Transverse colon (tissue), 4 donors: ENCODE results near the gene PTPN2. TPM values are rescaled to one million over a fixed set of nuclear protein-coding genes. Genes with fewer than 3 reads are reported as not detected.

ENCODE experiments used
- DNase-seq: peaks from one replicate; pipeline ENCODE4 v3.0.0-alpha.2; 2019
- H3K27ac ChIP-seq, 4 donors: fragments of 200-600 bp; sonication (generic); 2 replicates each; pipeline ENCODE4 v1.5.1; 2016 to 2018; ENCODE audit warnings: inconsistent platforms in 4 of 4
- H3K27me3 ChIP-seq: fragments of 200-600 bp; sonication (generic); 2 replicates; pipeline ENCODE4 v1.5.1; 2017; ENCODE audit warnings: inconsistent platforms
- H3K36me3 ChIP-seq, 4 donors: fragments of 200-600 bp; sonication (generic); 2 replicates each; pipeline ENCODE4 v1.5.1; 2017 to 2019; ENCODE audit warnings: inconsistent platforms in 4 of 4
- H3K4me1 ChIP-seq, 4 donors: fragments of 200-600 bp; sonication (generic); 2 replicates each; pipeline ENCODE4 v1.5.1; 2017 to 2020; ENCODE audit warnings: inconsistent platforms in 4 of 4
- H3K4me3 ChIP-seq, 4 donors: fragments of 200-600 bp; sonication (generic); 1 replicate in 1 of 4; 2 replicates in 3 of 4; pipeline versions ENCODE4 v1.5.1 to v1.6.1; 2017 to 2019; ENCODE audit warnings: inconsistent platforms in 4 of 4
- H3K9me3 ChIP-seq, 2 donors: fragments of 200-600 bp; sonication (generic); 2 replicates each; pipeline ENCODE4 v1.5.1; 2017 to 2019; ENCODE audit warnings: inconsistent platforms in 2 of 2
- CTCF ChIP-seq, 5 experiments: fragments of 200-600 bp in 3 of 5; fragments of 450-650 bp in 2 of 5; sonication (generic) in 3 of 5; IDR thresholded peaks; 1 replicate in 2 of 5; 2 replicates in 3 of 5; pipeline ENCODE4 v1.5.1; 2016 to 2017; ENCODE audit warnings: antibody characterized with exemption in 5 of 5, inconsistent platforms in 3 of 5, mild to moderate bottlenecking in 2 of 5, moderate library complexity in 1 of 5
- EP300 ChIP-seq: sonication (generic); formaldehyde crosslinking; IDR thresholded peaks from one replicate; pipeline ENCODE4 v1.6.1; 2017; ENCODE audit warnings: antibody characterized with exemption, low read depth
- POLR2A ChIP-seq: fragments of 450-650 bp; IDR thresholded peaks from one replicate; pipeline ENCODE4 v1.6.1; 2016; ENCODE audit warnings: antibody characterized with exemption, mild to moderate bottlenecking, moderate library complexity
- POLR2AphosphoS5 ChIP-seq, 3 donors: sonication (generic); formaldehyde crosslinking; IDR thresholded peaks; one replicate each; pipeline ENCODE4 v1.6.1; 2016; ENCODE audit warnings: antibody characterized with exemption in 3 of 3
- WGBS, 2 donors: methylation state at CpG; one replicate each; pipeline ENCODE4 v1.1.5; 2018; ENCODE audit warnings: low coverage in 1 of 2; 5-methylcytosine and 5-hydroxymethylcytosine counted together
- in situ Hi-C, 4 donors: fragments of 200-750 bp; cut with MboI; loops; one replicate each; pipeline versions ENCODE4 v1.15.0 to v1.15.1; 2017; ENCODE audit warnings: low sequenced_read_pairs in 3 of 4, low pct_ligation_motif_present in 1 of 4, low pct_unique_long_range_greater_than_20kb in 1 of 4
- intact Hi-C: fragments of 100-400 bp; cut with DNase I; formaldehyde crosslinking; loops from one replicate; pipeline ENCODE4 v1.15.1; 2023; ENCODE audit warnings: low total_unique reads
- total RNA-seq, 4 donors: library from RNA; depleted of rRNA; stranded (reverse); fragments of >200 nt; gene quantifications; one replicate each; pipeline ENCODE4 v1.1.0, GENCODE V29; 2016

PTPN2 gene
- total RNA-seq, 4 donors from 2014 or later, result 10.5 to 65.7 (median 46.1) TPM

- no peak overlapping the region for H3K4me3 ChIP-seq
- no peaks in the 10 kb centered on the region for H3K9me3 ChIP-seq
- 69 to 75% methylated on average over 3 of the region's 3 CpGs for WGBS, 2 donors
- in situ Hi-C loops (loop anchor here in 1 of 4 donors (10.0 kb wide), 1 partner anchor 65 kb away; no protein-coding TSS in a partner anchor), intact Hi-C loops (no loop called here)
- no peak overlapping the region for H3K27ac ChIP-seq
- DNase-seq, result no peak
- peaks cover 0 to 16% (median 6%) of the 10 kb centered on the region in 4 donors for H3K36me3 ChIP-seq
- H3K27me3 ChIP-seq, result no peaks in the 10 kb centered on the region
- H3K4me1 ChIP-seq, result peaks cover 0 to 11% (median 0%) of the 10 kb centered on the region in 4 donors
- TF ChIP-seq EP300 (no peak), POLR2A (no peak), POLR2AphosphoS5 (IDR thresholded peaks at IDR 0.05) (no peak), CTCF (IDR thresholded peaks at IDR 0.05) (no peak)
Observed at GRCh38 chr18:12819322-12819721, 64.7 kb downstream of the PTPN2 start.

GRCh38 chr18:12818243-12818642 lies 65.8 kb downstream of the PTPN2 start:
- no peak overlapping the region for H3K4me3 ChIP-seq
- TF ChIP-seq POLR2A (no peak), POLR2AphosphoS5 (IDR thresholded peaks at IDR 0.05) (no peak), CTCF (IDR thresholded peaks at IDR 0.05) (no peak), EP300 (no peak)
- H3K9me3 ChIP-seq, result no peaks in the 10 kb centered on the region
- no peak overlapping the region for H3K27ac ChIP-seq
- in situ Hi-C loops, result loop anchor here in 1 of 4 donors (10.0 kb wide), 1 partner anchor 63 kb away; no protein-coding TSS in a partner anchor
- DNase-seq, result no peak
- 86 to 90% methylated on average over 3 of the region's 3 CpGs for whole genome bisulfite sequencing, 2 donors
- H3K36me3 ChIP-seq, result peaks cover 0 to 26% (median 8%) of the 10 kb centered on the region in 4 donors
- H3K27me3 ChIP-seq, result no peaks in the 10 kb centered on the region
- intact Hi-C loops, result no loop called here
- H3K4me1 ChIP-seq, result peaks cover 0 to 11% (median 0%) of the 10 kb centered on the region in 4 donors

GRCh38 chr18:12816451-12816850 lies 67.6 kb downstream of the PTPN2 start:
- intact Hi-C loops (no loop called here), in situ Hi-C loops (loop anchor here in 1 of 4 donors (10.0 kb wide), 1 partner anchor 62 kb away; no protein-coding TSS in a partner anchor)
- peaks cover 0 to 34% (median 8%) of the 10 kb centered on the region in 4 donors for H3K36me3 ChIP-seq
- TF ChIP-seq POLR2A (no peak), POLR2AphosphoS5 (IDR thresholded peaks at IDR 0.05) (no peak), EP300 (no peak), CTCF (IDR thresholded peaks at IDR 0.05) (no peak)
- no peaks in the 10 kb centered on the region for H3K9me3 ChIP-seq
- DNase-seq, result no peak
- no peaks in the 10 kb centered on the region for H3K27me3 ChIP-seq
- WGBS, 2 donors, result 91 to 100% methylated on average over 1 to 2 of the region's 2 CpGs
- no peak overlapping the region for H3K4me3 ChIP-seq
- peaks cover 0 to 11% (median 0%) of the 10 kb centered on the region in 4 donors for H3K4me1 ChIP-seq
- no peak overlapping the region for H3K27ac ChIP-seq

- DNase-seq, result no peak
- Histone ChIP-seq H3K27ac (no peak overlapping the region), H3K4me1 (no peaks in the 10 kb centered on the region), H3K36me3 (peaks cover 0 to 36% (median 7%) of the 10 kb centered on the region in 4 donors), H3K9me3 (no peaks in the 10 kb centered on the region), H3K4me3 (no peak overlapping the region), H3K27me3 (no peaks in the 10 kb centered on the region)
- in situ Hi-C loops, result loop anchor here in 1 of 4 donors (10.0 kb wide), 1 partner anchor 57 kb away; no protein-coding TSS in a partner anchor
- TF ChIP-seq CTCF (IDR thresholded peaks at IDR 0.05) (no peak), EP300 (no peak), POLR2AphosphoS5 (IDR thresholded peaks at IDR 0.05) (no peak), POLR2A (no peak)
- 87 to 90% methylated on average over 6 of the region's 6 CpGs for WGBS, 2 donors
- intact Hi-C loops, result no loop called here
Observed at GRCh38 chr18:12811191-12811950, 72.7 kb downstream of the PTPN2 start.
